GM12865 (cell line): ENCODE results near the gene MAOA.
"Not testable (repeated sequence)": the region's sequence is repeated elsewhere in the genome, so short reads cannot be mapped to it uniquely, and the experiment has no call there.

Source experiments
- DNase-seq: peaks from one replicate; pipeline ENCODE4 v3.0.0; 2010; ENCODE audit warnings: low read depth
- H3K4me3 ChIP-seq: 2 replicates; pipeline ENCODE4 v1.5.1; 2011; ENCODE audit warnings: mild to moderate bottlenecking, low read depth, low read length, control low read depth
- CTCF ChIP-seq: IDR thresholded peaks from 2 replicates; pipeline ENCODE4 v1.5.1; 2011; ENCODE audit warnings: low read length, control low read depth, low read depth, inconsistent platforms; ENCODE audit not compliant: insufficient read depth; ENCODE audit errors: missing control alignments

MAOA gene

GRCh38 chrX:43661521-43662240 is 5.6 kb downstream of the MAOA start:
- no peak overlapping the region for H3K4me3 ChIP-seq
- no peak for TF ChIP-seq CTCF
- no peak for DNase-seq

GRCh38 chrX:43663173-43663572 is 7.1 kb downstream of the MAOA start:
- no peak for DNase-seq
- no peak overlapping the region for H3K4me3 ChIP-seq
- TF ChIP-seq CTCF = no peak

GRCh38 chrX:43664258-43664657 is 8.2 kb downstream of the MAOA start:
- DNase-seq = no peak
- TF ChIP-seq CTCF = no peak
- no peak overlapping the region for H3K4me3 ChIP-seq

GRCh38 chrX:43664708-43665107 is 8.6 kb downstream of the MAOA start:
- no peak for TF ChIP-seq CTCF
- H3K4me3 ChIP-seq = no peak overlapping the region
- no peak for DNase-seq

- no peak for TF ChIP-seq CTCF
- H3K4me3 ChIP-seq = no peak overlapping the region
- no peak for DNase-seq
Measured at GRCh38 chrX:43666311-43666912, 10.3 kb downstream of the MAOA start.

GRCh38 chrX:43675965-43676628 is 20.0 kb downstream of the MAOA start:
- not testable (repeated sequence) for DNase-seq, H3K4me3 ChIP-seq

GRCh38 chrX:43676971-43677572 is 21.0 kb downstream of the MAOA start:
- DNase-seq = no peak
- no peak for TF ChIP-seq CTCF
- H3K4me3 ChIP-seq = no peak overlapping the region
